Ishikawa (cell line): ENCODE measurements around the gene PPP2R1A.

Experiments used
- CEBPB ChIP-seq: IDR thresholded peaks from 2 replicates; pipeline ENCODE4 v1.6.1; 2012
- CREB1 ChIP-seq: IDR thresholded peaks from 2 replicates; pipeline ENCODE4 v1.6.1; 2012; ENCODE audit warnings: low read depth
- EGR1 ChIP-seq: IDR thresholded peaks from 2 replicates; pipeline ENCODE4 v1.6.1; 2012
- EP300 ChIP-seq: IDR thresholded peaks from 2 replicates; pipeline ENCODE4 v1.6.1; 2012; ENCODE audit warnings: borderline replicate concordance
- FOXM1 ChIP-seq: IDR thresholded peaks from 2 replicates; pipeline ENCODE4 v1.6.1; 2012; ENCODE audit warnings: low read depth, borderline replicate concordance
- NFIC ChIP-seq: IDR thresholded peaks from 2 replicates; pipeline ENCODE4 v1.6.1; 2012
- RAD21 ChIP-seq: IDR thresholded peaks from 2 replicates; pipeline ENCODE4 v1.6.1; 2012; ENCODE audit warnings: low read depth
- REST ChIP-seq: IDR thresholded peaks from 2 replicates; pipeline ENCODE4 v1.6.1; 2012; ENCODE audit warnings: low read depth, mild to moderate bottlenecking
- TAF1 ChIP-seq: IDR thresholded peaks from 2 replicates; pipeline ENCODE4 v1.6.1; 2012; ENCODE audit warnings: low read depth, mild to moderate bottlenecking
- TCF12 ChIP-seq: IDR thresholded peaks from 2 replicates; pipeline ENCODE4 v1.6.1; 2012; ENCODE audit warnings: low read depth
- TEAD4 ChIP-seq: IDR thresholded peaks from 2 replicates; pipeline ENCODE4 v1.6.1; 2012
- YY1 ChIP-seq: IDR thresholded peaks from 2 replicates; pipeline ENCODE4 v1.6.1; 2012; ENCODE audit warnings: low read depth
- ZBTB7A ChIP-seq: IDR thresholded peaks from 2 replicates; pipeline ENCODE4 v1.6.1; 2012; ENCODE audit warnings: low read depth
- TF ChIP-seq, protein P1 (sequence below): IDR thresholded peaks from 2 replicates; pipeline ENCODE4 v1.6.1; 2012
- TF ChIP-seq, protein P2 (sequence below): IDR thresholded peaks from 2 replicates; pipeline ENCODE4 v1.6.1; 2012

The PPP2R1A gene

GRCh38 chr19:52148256-52148655 lies 41.6 kb upstream of the PPP2R1A start:
- TF ChIP-seq CREB1 (no peak), REST (no peak), CEBPB (no peak), RAD21 (no peak), NFIC (no peak)
- TF ChIP-seq, protein P1, sequence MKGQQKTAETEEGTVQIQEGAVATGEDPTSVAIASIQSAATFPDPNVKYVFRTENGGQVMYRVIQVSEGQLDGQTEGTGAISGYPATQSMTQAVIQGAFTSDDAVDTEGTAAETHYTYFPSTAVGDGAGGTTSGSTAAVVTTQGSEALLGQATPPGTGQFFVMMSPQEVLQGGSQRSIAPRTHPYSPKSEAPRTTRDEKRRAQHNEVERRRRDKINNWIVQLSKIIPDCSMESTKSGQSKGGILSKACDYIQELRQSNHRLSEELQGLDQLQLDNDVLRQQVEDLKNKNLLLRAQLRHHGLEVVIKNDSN = no peak

- TF ChIP-seq EGR1 = no peak
- no peak for TF ChIP-seq FOXM1
- TF ChIP-seq, protein P1 = no peak
- no peak for TF ChIP-seq YY1
- no peak for TF ChIP-seq TEAD4
- no peak for TF ChIP-seq NFIC
- no peak for TF ChIP-seq EP300
- TF ChIP-seq TAF1 = no peak
- TF ChIP-seq, protein P2, sequence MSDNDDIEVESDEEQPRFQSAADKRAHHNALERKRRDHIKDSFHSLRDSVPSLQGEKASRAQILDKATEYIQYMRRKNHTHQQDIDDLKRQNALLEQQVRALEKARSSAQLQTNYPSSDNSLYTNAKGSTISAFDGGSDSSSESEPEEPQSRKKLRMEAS = no peak
- no peak for TF ChIP-seq REST
- TF ChIP-seq RAD21 = no peak
- TF ChIP-seq CREB1 = no peak
- TF ChIP-seq ZBTB7A = no peak
- TF ChIP-seq TCF12 = no peak
- no peak for TF ChIP-seq CEBPB
Measured at GRCh38 chr19:52155596-52156359, 34.1 kb upstream of the PPP2R1A start.

GRCh38 chr19:52170304-52170703 lies 19.5 kb upstream of the PPP2R1A start:
- TF ChIP-seq, protein P2 = no peak
- TF ChIP-seq CREB1 = no peak

DNA sequence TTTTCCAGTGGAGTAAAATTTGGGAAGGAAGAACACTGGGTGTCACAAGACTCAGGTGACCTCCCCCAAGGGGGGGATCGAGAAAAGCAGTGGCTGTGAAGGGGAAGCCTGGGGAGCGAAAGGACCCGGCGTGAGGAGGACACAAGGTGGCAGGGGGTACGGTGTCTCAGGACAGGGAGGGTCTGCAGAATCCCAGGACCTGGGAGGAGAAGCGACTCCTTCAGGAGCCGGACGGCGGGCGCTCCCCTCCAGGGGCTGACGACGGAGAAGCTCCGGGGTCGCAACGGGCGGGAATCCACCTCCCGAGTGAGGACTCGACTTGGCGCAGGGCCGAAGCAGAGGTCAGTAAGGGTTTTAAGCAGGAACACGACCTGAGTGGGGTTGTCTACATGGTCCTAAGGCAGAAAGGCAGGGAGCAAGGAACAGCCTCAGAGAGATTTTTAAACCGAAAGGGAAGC lies 19.0 kb upstream of the PPP2R1A start:
- no peak for TF ChIP-seq EP300

DNA sequence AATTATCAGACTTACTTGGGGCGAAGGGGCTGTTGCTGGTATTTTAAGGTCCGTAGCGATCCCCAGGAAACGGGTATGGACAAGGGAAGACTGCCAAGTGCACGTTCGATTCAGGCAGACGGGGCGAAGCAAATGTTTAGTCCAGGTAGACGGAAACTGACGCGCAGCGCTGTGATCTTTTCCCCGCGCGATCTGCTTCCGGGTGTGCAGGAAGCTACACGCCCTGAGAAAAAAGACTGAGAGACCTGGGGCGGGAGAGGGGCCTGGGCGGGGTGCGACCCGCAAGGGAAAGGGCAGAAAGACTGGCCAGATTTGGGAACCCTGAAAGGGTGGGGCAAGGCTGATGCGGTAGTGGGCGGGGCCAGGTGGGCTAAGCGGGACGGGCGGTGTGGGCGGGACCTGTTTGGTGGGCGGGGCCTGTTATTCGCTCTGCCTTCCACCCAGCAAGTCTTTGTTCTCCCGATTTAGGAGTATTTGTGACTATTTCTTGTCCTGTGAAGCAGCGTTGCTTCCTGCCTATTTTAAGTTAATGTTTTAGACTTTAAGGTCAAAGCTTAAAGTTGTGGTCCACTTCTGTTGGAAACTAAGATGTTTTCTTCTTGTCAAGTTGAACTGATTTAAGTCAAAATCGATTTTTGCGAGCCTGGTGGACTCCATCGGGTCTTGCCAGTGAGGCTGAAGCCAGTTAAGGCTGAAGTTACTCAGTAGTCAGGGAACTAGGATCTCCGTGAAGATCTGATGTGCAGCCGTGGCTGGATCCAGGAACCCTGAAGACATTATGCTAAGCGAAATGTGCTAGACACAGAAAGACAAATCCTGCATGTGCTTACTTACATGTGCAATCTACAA lies 18.3 kb upstream of the PPP2R1A start, which contains the start of gene ZNF836:
Gene ZNF836 (minus strand): TSS at position 301 of the 849 bp plus-strand sequence. CDS start 3,549 bp downstream, outside the sequence.
- TF ChIP-seq EP300 (no peak), CREB1 (no peak), TEAD4 (no peak), YY1 (no peak)

GRCh38 chr19:52172347-52172746 lies 17.5 kb upstream of the PPP2R1A start:
- TF ChIP-seq REST = no peak
- no peak for TF ChIP-seq TCF12
- TF ChIP-seq CEBPB = no peak
- TF ChIP-seq TEAD4 = no peak
- no peak for TF ChIP-seq RAD21
- TF ChIP-seq, protein P2 = no peak
- TF ChIP-seq TAF1 = no peak
- TF ChIP-seq NFIC = no peak
- TF ChIP-seq ZBTB7A = no peak
- TF ChIP-seq EP300 = no peak
- no peak for TF ChIP-seq CREB1
- no peak for TF ChIP-seq FOXM1
- no peak for TF ChIP-seq EGR1
- TF ChIP-seq, protein P1 = no peak
- no peak for TF ChIP-seq YY1
